Keratinocyte (primary cell): ENCODE results near the gene IVL.

Source experiments
- EZH2 ChIP-seq: IDR thresholded peaks from one replicate; pipeline ENCODE4 v1.6.1; 2012; ENCODE audit warnings: inconsistent platforms, mild to moderate bottlenecking, low read length, moderate library complexity
- TF ChIP-seq, protein P1 (sequence below), 3 experiments: IDR thresholded peaks in 1 of 3; conservative IDR thresholded peaks in 1 of 3; optimal IDR thresholded peaks in 1 of 3; 2 replicates in 2 of 3; 3 replicates in 1 of 3; pipeline versions ENCODE3 to v1.5.1; 2011; ENCODE audit warnings: low read length in 3 of 3, mild to moderate bottlenecking in 3 of 3, moderate library complexity in 2 of 3, control low read depth in 1 of 3, inconsistent platforms in 1 of 3; ENCODE audit not compliant: insufficient read depth in 2 of 3; ENCODE audit errors: extremely low read depth in 1 of 3

DNA sequence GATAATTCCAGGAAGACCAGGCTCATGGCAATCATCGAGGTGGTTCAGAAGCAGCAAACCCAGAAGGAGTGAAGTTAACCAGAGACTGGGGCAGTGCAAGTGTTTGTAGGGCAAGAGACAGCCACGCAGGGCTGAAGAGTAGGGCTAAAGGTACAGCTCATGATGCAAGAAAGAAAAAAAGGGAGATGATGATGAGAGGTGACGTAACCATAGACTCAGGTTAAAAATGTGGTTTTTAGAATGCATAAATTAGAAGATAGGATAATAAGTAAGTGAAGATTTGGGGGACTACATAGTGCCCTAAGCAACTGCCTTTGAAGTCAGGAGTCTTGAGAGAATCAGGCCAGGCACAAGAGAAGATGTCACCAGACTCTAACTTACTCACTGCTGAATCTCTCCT, 48.2 kb upstream of the IVL start:
- TF ChIP-seq, protein P1, sequence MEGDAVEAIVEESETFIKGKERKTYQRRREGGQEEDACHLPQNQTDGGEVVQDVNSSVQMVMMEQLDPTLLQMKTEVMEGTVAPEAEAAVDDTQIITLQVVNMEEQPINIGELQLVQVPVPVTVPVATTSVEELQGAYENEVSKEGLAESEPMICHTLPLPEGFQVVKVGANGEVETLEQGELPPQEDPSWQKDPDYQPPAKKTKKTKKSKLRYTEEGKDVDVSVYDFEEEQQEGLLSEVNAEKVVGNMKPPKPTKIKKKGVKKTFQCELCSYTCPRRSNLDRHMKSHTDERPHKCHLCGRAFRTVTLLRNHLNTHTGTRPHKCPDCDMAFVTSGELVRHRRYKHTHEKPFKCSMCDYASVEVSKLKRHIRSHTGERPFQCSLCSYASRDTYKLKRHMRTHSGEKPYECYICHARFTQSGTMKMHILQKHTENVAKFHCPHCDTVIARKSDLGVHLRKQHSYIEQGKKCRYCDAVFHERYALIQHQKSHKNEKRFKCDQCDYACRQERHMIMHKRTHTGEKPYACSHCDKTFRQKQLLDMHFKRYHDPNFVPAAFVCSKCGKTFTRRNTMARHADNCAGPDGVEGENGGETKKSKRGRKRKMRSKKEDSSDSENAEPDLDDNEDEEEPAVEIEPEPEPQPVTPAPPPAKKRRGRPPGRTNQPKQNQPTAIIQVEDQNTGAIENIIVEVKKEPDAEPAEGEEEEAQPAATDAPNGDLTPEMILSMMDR (optimal IDR thresholded peaks at IDR 0.05 in 1 of 3, IDR thresholded peaks at IDR 0.05 in 1 of 3, conservative IDR thresholded peaks at IDR 0.05 in 1 of 3; ENCODE audit: extremely low read depth in 1 of 3, insufficient read depth in 2 of 3, low read length in 3 of 3): no peak
- no peak for TF ChIP-seq EZH2
